Right ventricle myocardium superior (tissue), 1 donor: Measurements from ENCODE around the gene CASKIN1. TPM values are rescaled to one million over a fixed set of nuclear protein-coding genes. Genes with fewer than 3 reads are reported as not detected.
A peak's percentile ranks its signal among the peaks of the same experiment; 100 is the strongest.
"Not testable (repeated sequence)": the region's sequence is repeated elsewhere in the genome, so short reads cannot be mapped to it uniquely, and the experiment has no call there.

Experiments
- ATAC-seq: fragments of 200-7000 bp; cut with Tn5 transposase; one replicate; pipeline ENCODE4 v1.9.1; 2020; ENCODE audit warnings: mild to moderate bottlenecking; ENCODE audit not compliant: poor library complexity
- DNase-seq: peaks from one replicate; pipeline ENCODE4 v3.0.0-alpha.2; 2020
- intact Hi-C: fragments of 100-400 bp; cut with DNase I; formaldehyde crosslinking; loops from one replicate; pipeline ENCODE4 v1.11.2; 2022
- microRNA-seq: library from miRNA; unstranded; fragments of <30 nt; microRNA quantifications from one replicate; pipeline ENCODE4 v1.2.0, GENCODE V29; 2020
- total RNA-seq: library from RNA; stranded (reverse); fragmentation: NEBNext Ultra II Directional; extraction: Animal tissue kit (Norgen Biotek cat#: 25700); gene quantifications from one replicate; pipeline ENCODE4 v1.2.1, GENCODE V29; 2021
- donor health status: DM: no; HTN: yes; CAD: no; lungs with severe emphysema.

Gene CASKIN1
- total RNA-seq, 1 donor from 2014 or later, result 5.3 TPM

GRCh38 chr16:2129890-2130447, 66.4 kb downstream of the CASKIN1 start:
- intact Hi-C loops, ATAC-seq, DNase-seq: not testable (repeated sequence)

- DNase-seq, ATAC-seq, intact Hi-C loops: not testable (repeated sequence)
Measured at GRCh38 chr16:2129251-2129650, 67.2 kb downstream of the CASKIN1 start.

- peak; percentile 15 for ATAC-seq
- intact Hi-C loops, DNase-seq: not testable (repeated sequence)
Measured at GRCh38 chr16:2127630-2128280, 68.7 kb downstream of the CASKIN1 start.

Small RNA genes within 50 kb of the gene (microRNA-seq; reads per million reads assigned to microRNA genes)
- gene MIR3180-5 (not detected), gene MIR4516 (not detected)

Other genes with a start within 250 kb of the CASKIN1 start
- gene RPL3L, start 241.9 kb downstream of the CASKIN1 start, total RNA-seq, result 304 TPM
- gene NDUFB10, start 237.1 kb downstream of the CASKIN1 start, total RNA-seq, result 723 TPM
- gene RPS2, start 231.8 kb downstream of the CASKIN1 start, total RNA-seq, result 770 TPM
- gene RNF151, start 229.7 kb downstream of the CASKIN1 start, total RNA-seq, result not detected
- gene TBL3, start 224.6 kb downstream of the CASKIN1 start, total RNA-seq, result 20.3 TPM
- gene NOXO1, start 215.1 kb downstream of the CASKIN1 start, total RNA-seq, result not detected
- gene GFER, start 212.4 kb downstream of the CASKIN1 start, total RNA-seq, result 28.3 TPM
- gene SYNGR3, start 206.6 kb downstream of the CASKIN1 start, total RNA-seq, result 0.32 TPM
- 17.2 TPM for gene ZNF598, start 186.8 kb downstream of the CASKIN1 start, total RNA-seq
- gene NPW, start 176.8 kb downstream of the CASKIN1 start, total RNA-seq, result not detected
- gene NHERF2, start 169.7 kb downstream of the CASKIN1 start, total RNA-seq, result 258 TPM
- gene NTHL1, start 148.8 kb downstream of the CASKIN1 start, total RNA-seq, result 26.2 TPM
- 67.8 TPM for gene TSC2, start 148.6 kb downstream of the CASKIN1 start, total RNA-seq
- gene PKD1, start 60.7 kb downstream of the CASKIN1 start, total RNA-seq, result 82.8 TPM
- gene RAB26, start 48.0 kb downstream of the CASKIN1 start, total RNA-seq, result 0.43 TPM
- gene TRAF7, start 40.8 kb downstream of the CASKIN1 start, total RNA-seq, result 23.4 TPM
- gene MLST8, start 8.8 kb upstream of the CASKIN1 start, total RNA-seq, result 23.2 TPM
- 11.3 TPM for gene BRICD5, start 14.3 kb upstream of the CASKIN1 start, total RNA-seq
- 34.7 TPM for gene PGP, start 18.2 kb upstream of the CASKIN1 start, total RNA-seq
- gene E4F1, start 27.0 kb upstream of the CASKIN1 start, total RNA-seq, result 13.6 TPM
- 0.35 TPM for gene DNASE1L2, start 39.8 kb upstream of the CASKIN1 start, total RNA-seq
- 215 TPM for gene ECI1, start 55.0 kb upstream of the CASKIN1 start, total RNA-seq
- 109 TPM for gene RNPS1, start 71.5 kb upstream of the CASKIN1 start, total RNA-seq
- 6.0 TPM for gene ABCA3, start 144.1 kb upstream of the CASKIN1 start, total RNA-seq
- 1.4 TPM for gene CCNF, start 232.8 kb upstream of the CASKIN1 start, total RNA-seq